OCI-LY1 (cell line): ENCODE data around the gene NUP50.

Experiments used
- EZH2 ChIP-seq: fragments of 200-600 bp; sonication (generic), shearing (Covaris generic); IDR thresholded peaks from 2 replicates; pipeline ENCODE4 v1.8.0; 2017; ENCODE audit warnings: borderline replicate concordance, mixed run types, mild to moderate bottlenecking, antibody characterized with exemption, low read length, moderate library complexity, mixed read lengths
- TF ChIP-seq, protein P1 (sequence below): fragments of 200-600 bp; sonication (generic), shearing (Covaris generic); IDR thresholded peaks from 2 replicates; pipeline ENCODE4 v1.5.1; 2017; ENCODE audit warnings: mild to moderate bottlenecking, antibody characterized with exemption, low read length, moderate library complexity, mixed read lengths

GRCh38 chr22:45210991-45211390 lies 47.3 kb downstream of the NUP50 start:
- TF ChIP-seq, protein P1, sequence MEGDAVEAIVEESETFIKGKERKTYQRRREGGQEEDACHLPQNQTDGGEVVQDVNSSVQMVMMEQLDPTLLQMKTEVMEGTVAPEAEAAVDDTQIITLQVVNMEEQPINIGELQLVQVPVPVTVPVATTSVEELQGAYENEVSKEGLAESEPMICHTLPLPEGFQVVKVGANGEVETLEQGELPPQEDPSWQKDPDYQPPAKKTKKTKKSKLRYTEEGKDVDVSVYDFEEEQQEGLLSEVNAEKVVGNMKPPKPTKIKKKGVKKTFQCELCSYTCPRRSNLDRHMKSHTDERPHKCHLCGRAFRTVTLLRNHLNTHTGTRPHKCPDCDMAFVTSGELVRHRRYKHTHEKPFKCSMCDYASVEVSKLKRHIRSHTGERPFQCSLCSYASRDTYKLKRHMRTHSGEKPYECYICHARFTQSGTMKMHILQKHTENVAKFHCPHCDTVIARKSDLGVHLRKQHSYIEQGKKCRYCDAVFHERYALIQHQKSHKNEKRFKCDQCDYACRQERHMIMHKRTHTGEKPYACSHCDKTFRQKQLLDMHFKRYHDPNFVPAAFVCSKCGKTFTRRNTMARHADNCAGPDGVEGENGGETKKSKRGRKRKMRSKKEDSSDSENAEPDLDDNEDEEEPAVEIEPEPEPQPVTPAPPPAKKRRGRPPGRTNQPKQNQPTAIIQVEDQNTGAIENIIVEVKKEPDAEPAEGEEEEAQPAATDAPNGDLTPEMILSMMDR: no peak
- no peak for TF ChIP-seq EZH2
